Activated CD4-positive, alpha-beta T cell treated with anti-CD3 and anti-CD28 coated beads for 36 hours (primary cell): ENCODE results near the gene HLA-DMB. TPM values are rescaled to one million over a fixed set of nuclear protein-coding genes. Genes with fewer than 3 reads are reported as not detected.

ENCODE experiments used
- ATAC-seq: fragments of 200-7000 bp; cut with Tn5 transposase; one replicate; pipeline ENCODE4 v1.10.0; 2021; ENCODE audit warnings: mild to moderate bottlenecking, moderate library complexity
- CTCF ChIA-PET: fragments of 350-600 bp; sonication (Branson Sonifier 250); formaldehyde crosslinking; loops from one replicate; lab custom pipeline; 2021; ENCODE audit warnings: antibody characterized with exemption; lab: Charles Lee
- POLR2A ChIA-PET: fragments of 350-600 bp; sonication (Branson Sonifier 250); formaldehyde crosslinking; loops from one replicate; lab custom pipeline; 2021; ENCODE audit warnings: antibody characterized with exemption, inconsistent platforms; lab: Charles Lee
- DNase-seq: peaks from one replicate; pipeline ENCODE4 v3.0.0-alpha.2; 2020
- H3K27ac Mint-ChIP-seq: one replicate; pipeline ENCODE4 v1.8.0; 2021; ENCODE audit warnings: mixed read lengths
- H3K27me3 Mint-ChIP-seq: one replicate; pipeline ENCODE4 v1.8.0; 2021; ENCODE audit warnings: mixed read lengths
- H3K36me3 Mint-ChIP-seq: one replicate; pipeline ENCODE4 v1.8.0; 2021; ENCODE audit warnings: low read depth, mixed read lengths
- H3K4me1 Mint-ChIP-seq: one replicate; pipeline ENCODE4 v1.8.0; 2021; ENCODE audit warnings: mixed read lengths
- H3K4me3 Mint-ChIP-seq: one replicate; pipeline ENCODE4 v1.8.0; 2021; ENCODE audit warnings: mild to moderate bottlenecking, moderate library complexity, mixed read lengths
- H3K9me3 Mint-ChIP-seq: one replicate; pipeline ENCODE4 v1.8.0; 2021; ENCODE audit warnings: low read depth, mixed read lengths
- intact Hi-C, 2 experiments: fragments of 100-400 bp; cut with DNase I in 1 of 2; cut with micrococcal nuclease in 1 of 2; formaldehyde crosslinking; loops; one replicate each; pipeline versions ENCODE4 v1.14.2 to v1.15.1; 2022 to 2024; cut with DNase I, micrococcal nuclease
- total RNA-seq, 2 experiments: library from RNA; stranded (reverse); gene quantifications; one replicate each; pipeline ENCODE4 v1.2.3, GENCODE V29; 2021

HLA-DMB gene
- total RNA-seq, 2 experiments from 2014 or later: 1.9 to 2.3 TPM

DNA sequence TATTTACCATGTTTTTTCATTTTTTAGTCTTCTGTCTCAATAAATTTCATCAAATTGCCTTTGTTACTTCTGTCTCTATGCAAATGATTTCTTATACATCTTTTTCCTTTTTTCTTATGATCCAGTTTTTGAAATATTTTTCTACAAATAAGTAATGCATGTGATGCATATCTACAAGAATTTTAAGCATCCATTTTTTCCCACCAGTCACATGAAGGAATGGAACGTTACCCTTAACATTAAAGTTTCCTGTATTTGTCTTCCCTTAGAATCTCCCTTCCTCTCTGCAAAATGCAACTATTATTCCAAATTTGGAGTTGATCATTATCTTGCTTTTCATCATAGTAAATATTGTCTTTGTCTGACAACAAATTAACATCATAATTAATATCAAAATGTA lies 51.3 kb downstream of the HLA-DMB start:
- Mint-ChIP-seq H3K9me3 (no peaks in the 10 kb centered on the region), H3K4me1 (peaks cover 3% of the 10 kb centered on the region), H3K27me3 (no peaks in the 10 kb centered on the region), H3K27ac (no peak overlapping the region), H3K36me3 (no peaks in the 10 kb centered on the region), H3K4me3 (no peak overlapping the region)
- no peak for ATAC-seq
- intact Hi-C loops: no loop called here
- CTCF ChIA-PET: interaction anchor here (0.7 to 1.0 kb wide), 3 partner anchors 12 to 95 kb away, joined by 3 to 4 read pairs (median 4); no protein-coding TSS in a partner anchor
- no peak for DNase-seq
- POLR2A ChIA-PET: no interaction called here

GRCh38 chr6:32888576-32888975 lies 52.3 kb downstream of the HLA-DMB start:
- ATAC-seq: no peak
- Mint-ChIP-seq H3K36me3 (no peaks in the 10 kb centered on the region), H3K27ac (no peak overlapping the region), H3K27me3 (no peaks in the 10 kb centered on the region), H3K4me1 (peaks cover 3% of the 10 kb centered on the region), H3K4me3 (no peak overlapping the region), H3K9me3 (no peaks in the 10 kb centered on the region)
- ChIA-PET CTCF (interaction anchor here (7.1 kb wide), 1 partner anchor 97 kb away, joined by 115 read pairs; no protein-coding TSS in a partner anchor), POLR2A (no interaction called here)
- intact Hi-C loops: no loop called here
- no peak for DNase-seq

DNA sequence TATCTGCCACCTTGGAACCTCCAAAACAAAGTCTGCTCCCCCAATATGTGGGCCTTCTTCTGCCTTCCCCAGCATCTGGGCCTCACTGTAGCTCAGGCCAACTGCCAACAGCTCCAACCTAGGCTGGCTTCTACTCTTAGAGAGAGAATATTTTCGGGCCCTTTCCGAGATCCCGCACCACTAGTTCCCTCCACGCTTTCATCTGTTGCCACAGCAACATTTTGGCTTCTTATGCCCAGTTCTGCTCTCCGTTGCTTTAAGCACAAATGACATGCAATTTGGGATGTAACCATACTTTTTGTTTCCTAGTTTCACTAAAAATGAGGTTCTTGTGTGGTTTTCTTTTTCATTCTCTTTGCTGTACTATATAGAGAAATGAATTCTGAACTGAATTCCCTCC lies 53.2 kb downstream of the HLA-DMB start:
- Mint-ChIP-seq H3K4me3 (no peak overlapping the region), H3K27ac (no peak overlapping the region), H3K36me3 (no peaks in the 10 kb centered on the region), H3K27me3 (no peaks in the 10 kb centered on the region), H3K9me3 (no peaks in the 10 kb centered on the region), H3K4me1 (peaks cover 7% of the 10 kb centered on the region)
- ATAC-seq: no peak
- ChIA-PET POLR2A (no interaction called here), CTCF (interaction anchor here (2.4 to 7.1 kb wide), 2 partner anchors 49 to 98 kb away, joined by 13 to 115 read pairs; partner anchors contain the start of gene TAP2)
- no peak for DNase-seq
- intact Hi-C loops: no loop called here

DNA sequence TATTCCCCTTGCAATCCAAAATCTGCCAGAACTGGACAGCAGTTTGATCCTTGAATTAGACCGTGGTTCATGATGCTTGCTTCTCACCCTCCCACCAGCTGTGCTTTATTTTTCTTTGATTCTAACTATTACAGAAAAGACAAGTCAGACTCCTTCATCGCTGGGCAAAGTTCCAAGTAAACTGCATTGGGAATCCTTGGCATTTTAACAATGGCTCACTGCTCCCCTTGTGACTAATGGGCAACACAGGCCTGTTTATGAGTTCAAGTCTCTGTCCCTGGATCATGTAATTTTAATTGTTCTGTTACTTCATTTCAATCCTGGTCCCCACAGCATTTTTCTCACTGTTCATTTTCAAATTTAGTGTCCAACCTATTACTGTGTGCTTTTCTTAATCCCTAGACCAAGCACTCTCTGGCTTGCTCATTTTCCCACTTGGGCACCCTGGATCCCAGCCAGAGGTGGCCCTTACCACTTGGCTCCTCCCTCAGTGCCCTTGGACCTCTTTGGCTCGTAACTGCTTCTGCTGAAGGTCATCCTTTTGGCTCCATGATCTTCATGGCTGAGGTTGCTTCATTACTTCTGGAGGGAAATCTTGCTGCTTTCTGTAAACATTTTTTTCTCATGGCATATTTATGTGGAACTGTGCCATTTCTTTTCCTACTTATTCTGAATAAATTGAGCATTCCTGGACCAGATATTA lies 54.0 kb downstream of the HLA-DMB start:
- H3K4me1 Mint-ChIP-seq: peaks cover 10% of the 10 kb centered on the region
- no peak overlapping the region for H3K4me3 Mint-ChIP-seq
- ChIA-PET POLR2A (no interaction called here), CTCF (interaction anchor here (0.7 to 7.1 kb wide), 15 partner anchors 9 to 193 kb away, joined by 3 to 115 read pairs (median 5); partner anchors contain the start of genes HLA-DMA, HLA-DMB and TAP2)
- no peak for DNase-seq
- H3K36me3 Mint-ChIP-seq: no peaks in the 10 kb centered on the region
- H3K27me3 Mint-ChIP-seq: no peaks in the 10 kb centered on the region
- H3K9me3 Mint-ChIP-seq: no peaks in the 10 kb centered on the region
- no peak for ATAC-seq
- intact Hi-C loops: no loop called here
- no peak overlapping the region for H3K27ac Mint-ChIP-seq

- Mint-ChIP-seq H3K9me3 (no peaks in the 10 kb centered on the region), H3K27me3 (no peaks in the 10 kb centered on the region), H3K27ac (no peak overlapping the region), H3K4me1 (peaks cover 10% of the 10 kb centered on the region), H3K36me3 (no peaks in the 10 kb centered on the region), H3K4me3 (no peak overlapping the region)
- ChIA-PET POLR2A (no interaction called here), CTCF (interaction anchor here (0.5 to 7.1 kb wide), 27 partner anchors 8 to 1004 kb away, joined by 3 to 115 read pairs (median 5); partner anchors contain the start of genes HLA-DMA, HLA-DMB and TAP2)
- intact Hi-C loops: loop anchor here (1.0 to 2.0 kb wide), 4 partner anchors 67 to 99 kb away; partner anchors contain the start of gene HLA-DMA (in 2 of the 2)
- ATAC-seq (peak; percentile 55), DNase-seq (no peak)
These were observed 55.0 kb downstream of the HLA-DMB start for GRCh38 chr6:32885698-32886286.

Other genes starting within 250 kb of the HLA-DMB start
- gene HLA-DQA2, start 199.6 kb downstream of the HLA-DMB start, total RNA-seq: under 1 TPM in 1 of 2 experiments, not detected in 1; 0.11 TPM
- under 1 TPM; 0.61 to 0.69 TPM for gene HLA-DQB2, start 177.5 kb downstream of the HLA-DMB start, total RNA-seq
- gene HLA-DOB, start 124.0 kb downstream of the HLA-DMB start, total RNA-seq: 1 to 10 TPM; 1.5 to 1.6 TPM
- gene TAP2, start 102.3 kb downstream of the HLA-DMB start, total RNA-seq: 100 to 1,000 TPM in 1 of 2 experiments, 10 to 100 TPM in 1; 96.4 to 150 TPM
- gene PSMB8, start 97.0 kb downstream of the HLA-DMB start, total RNA-seq: 100 to 1,000 TPM; 238 to 338 TPM
- 100 to 1,000 TPM; 191 to 255 TPM for gene TAP1, start 87.3 kb downstream of the HLA-DMB start, total RNA-seq
- 100 to 1,000 TPM; 210 to 282 TPM for gene PSMB9, start 86.8 kb downstream of the HLA-DMB start, total RNA-seq
- gene HLA-DMA, start 12.1 kb upstream of the HLA-DMB start, total RNA-seq: 10 to 100 TPM; 11.8 TPM
- gene BRD2, start 27.6 kb upstream of the HLA-DMB start, total RNA-seq: 100 to 1,000 TPM; 230 to 338 TPM
- 1 to 10 TPM; 1.7 to 3.3 TPM for gene HLA-DOA, start 68.6 kb upstream of the HLA-DMB start, total RNA-seq
- 10 to 100 TPM; 11.5 to 13.3 TPM for gene HLA-DPA1, start 132.6 kb upstream of the HLA-DMB start, total RNA-seq
- 1 to 10 TPM; 5.2 to 5.4 TPM for gene HLA-DPB1, start 135.0 kb upstream of the HLA-DMB start, total RNA-seq